ENCODE measurements around the gene ITGAL.
"Not testable (repeated sequence)": the region's sequence is repeated elsewhere in the genome, so short reads cannot be mapped to it uniquely, and the experiment has no call there.

ITGAL gene

GRCh38 chr16:30532285-30533145 is 60.0 kb downstream of the ITGAL start:
- DNase-seq (ENCODE audit: extremely low read depth, low read depth) = no peak
- TF ChIP-seq CTCF (IDR thresholded peaks at IDR 0.05; ENCODE audit: low read depth, low read length) = no peak

GRCh38 chr16:30533146-30533522 is 60.6 kb downstream of the ITGAL start:
- DNase-seq (ENCODE audit: extremely low read depth, low read depth) = no peak
- no peak for TF ChIP-seq CTCF (IDR thresholded peaks at IDR 0.05; ENCODE audit: low read depth, low read length)

GRCh38 chr16:30533748-30534367 is 61.3 kb downstream of the ITGAL start:
- DNase-seq (ENCODE audit: extremely low read depth, low read depth) = no peak
- TF ChIP-seq CTCF (IDR thresholded peaks at IDR 0.05; ENCODE audit: low read depth, low read length) = no peak

- no peak for TF ChIP-seq CTCF (IDR thresholded peaks at IDR 0.05; ENCODE audit: low read depth, low read length)
- DNase-seq (ENCODE audit: extremely low read depth, low read depth) = peak; percentile 59
Measured at GRCh38 chr16:30534368-30535105, 62.0 kb downstream of the ITGAL start, which contains the start of gene ZNF747. ZNF747 (minus strand) TSS chr16:30534858; CDS start chr16:30534679, 179 bp downstream.

GRCh38 chr16:30535106-30535776 is 62.7 kb downstream of the ITGAL start:
- TF ChIP-seq CTCF (IDR thresholded peaks at IDR 0.05; ENCODE audit: low read depth, low read length) = no peak
- DNase-seq (ENCODE audit: extremely low read depth, low read depth) = no peak

GRCh38 chr16:30535777-30536190 is 63.2 kb downstream of the ITGAL start:
- peak; percentile 72 for TF ChIP-seq CTCF (IDR thresholded peaks at IDR 0.05; ENCODE audit: low read depth, low read length)
- DNase-seq (ENCODE audit: extremely low read depth, low read depth) = peak; percentile 34

- DNase-seq (ENCODE audit: extremely low read depth, low read depth) = not testable (repeated sequence)
Measured at GRCh38 chr16:30536391-30537024, 64.0 kb downstream of the ITGAL start.
